Duodenal mucosa (tissue), 2 donors: ENCODE data around the gene RITA1.

Experiments
- H3K27ac ChIP-seq: one replicate; pipeline ENCODE4 v1.7.0; 2013; ENCODE audit warnings: low read depth, low read length
- H3K27me3 ChIP-seq, 2 donors: one replicate each; pipeline ENCODE4 v1.7.0; 2013; ENCODE audit warnings: low read length in 2 of 2, control low read depth in 1 of 2; ENCODE audit not compliant: insufficient read depth in 2 of 2, control insufficient read depth in 1 of 2
- H3K36me3 ChIP-seq, 2 donors: one replicate each; pipeline ENCODE4 v1.7.0; 2013; ENCODE audit warnings: low read length in 2 of 2, control low read depth in 1 of 2; ENCODE audit not compliant: insufficient read depth in 2 of 2, control insufficient read depth in 1 of 2
- H3K4me1 ChIP-seq, 2 donors: one replicate each; pipeline ENCODE4 v1.7.0; 2013; ENCODE audit warnings: low read length in 2 of 2, control low read depth in 1 of 2; ENCODE audit not compliant: insufficient read depth in 2 of 2, control insufficient read depth in 1 of 2
- H3K4me3 ChIP-seq, 2 donors: one replicate each; pipeline ENCODE4 v1.7.0; 2013; ENCODE audit warnings: low read length in 2 of 2, low read depth in 1 of 2
- H3K9ac ChIP-seq, 2 donors: one replicate each; pipeline ENCODE4 v1.7.0; 2013; ENCODE audit warnings: low read length in 2 of 2, low read depth in 1 of 2
- H3K9me3 ChIP-seq, 2 donors: one replicate each; pipeline ENCODE4 v1.7.0; 2013; ENCODE audit warnings: low read length in 2 of 2, control low read depth in 1 of 2; ENCODE audit not compliant: control insufficient read depth in 1 of 2

Gene RITA1

GRCh38 chr12:113189361-113189760 lies 3.8 kb downstream of the RITA1 start:
- Histone ChIP-seq H3K9me3 (no peaks in the 10 kb centered on the region), H3K9ac (no peak overlapping the region), H3K4me3 (no peak overlapping the region), H3K36me3 (peaks cover 0 to 29% of the 10 kb centered on the region in 2 donors), H3K27me3 (no peaks in the 10 kb centered on the region), H3K27ac (no peak overlapping the region), H3K4me1 (peaks cover 13 to 18% of the 10 kb centered on the region in 2 donors)

GRCh38 chr12:113190761-113191160 lies 5.2 kb downstream of the RITA1 start:
- Histone ChIP-seq H3K36me3 (peaks cover 0 to 29% of the 10 kb centered on the region in 2 donors), H3K4me1 (peaks cover 13 to 15% of the 10 kb centered on the region in 2 donors), H3K27me3 (no peaks in the 10 kb centered on the region), H3K27ac (no peak overlapping the region), H3K9me3 (no peaks in the 10 kb centered on the region), H3K4me3 (no peak overlapping the region), H3K9ac (no peak overlapping the region)

- no peak overlapping the region for H3K9ac ChIP-seq
Observed at GRCh38 chr12:113191227-113191626, 5.7 kb downstream of the RITA1 start.

GRCh38 chr12:113194971-113195391 lies 9.5 kb downstream of the RITA1 start:
- peaks cover 0 to 25% of the 10 kb centered on the region in 2 donors for H3K36me3 ChIP-seq
- H3K4me3 ChIP-seq: no peak overlapping the region
- no peaks in the 10 kb centered on the region for H3K4me1 ChIP-seq
- H3K9ac ChIP-seq: no peak overlapping the region
- H3K27ac ChIP-seq: no peak overlapping the region
- no peaks in the 10 kb centered on the region for H3K9me3 ChIP-seq
- H3K27me3 ChIP-seq: no peaks in the 10 kb centered on the region

More at GRCh38 chr12:113191227-113191626, 5.7 kb downstream of the RITA1 start:
- no peaks in the 10 kb centered on the region for H3K27me3 ChIP-seq
- peaks cover 11 to 12% of the 10 kb centered on the region in 2 donors for H3K4me1 ChIP-seq
- peaks cover 0 to 29% of the 10 kb centered on the region in 2 donors for H3K36me3 ChIP-seq
- no peak overlapping the region for H3K4me3 ChIP-seq
- no peak overlapping the region for H3K27ac ChIP-seq
- H3K9me3 ChIP-seq: no peaks in the 10 kb centered on the region

GRCh38 chr12:113195598-113195997 lies 10.1 kb downstream of the RITA1 start:
- H3K9ac ChIP-seq: no peak overlapping the region
- peaks cover 0 to 22% of the 10 kb centered on the region in 2 donors for H3K36me3 ChIP-seq
- H3K27me3 ChIP-seq: no peaks in the 10 kb centered on the region
- no peak overlapping the region for H3K4me3 ChIP-seq
- no peak overlapping the region for H3K27ac ChIP-seq
- H3K9me3 ChIP-seq: no peaks in the 10 kb centered on the region
- no peaks in the 10 kb centered on the region for H3K4me1 ChIP-seq

- no peak overlapping the region for H3K27ac ChIP-seq
- H3K4me3 ChIP-seq: no peak overlapping the region
- H3K9me3 ChIP-seq: no peaks in the 10 kb centered on the region
- H3K4me1 ChIP-seq: no peaks in the 10 kb centered on the region
- H3K27me3 ChIP-seq: no peaks in the 10 kb centered on the region
- H3K9ac ChIP-seq: peak overlapping the region in 1 of 2 donors; percentile 6
- H3K36me3 ChIP-seq: peaks cover 0 to 12% of the 10 kb centered on the region in 2 donors
Observed at GRCh38 chr12:113196582-113196981, 11.1 kb downstream of the RITA1 start.

GRCh38 chr12:113196990-113197389 lies 11.5 kb downstream of the RITA1 start:
- peak overlapping the region in 1 of 2 donors; percentile 6 for H3K9ac ChIP-seq
- no peaks in the 10 kb centered on the region for H3K4me1 ChIP-seq
- H3K4me3 ChIP-seq: no peak overlapping the region

GRCh38 chr12:113197518-113198077 lies 12.1 kb downstream of the RITA1 start:
- Histone ChIP-seq H3K4me1 (no peaks in the 10 kb centered on the region), H3K27me3 (no peaks in the 10 kb centered on the region), H3K9ac (no peak overlapping the region)

More at GRCh38 chr12:113196990-113197389, 11.5 kb downstream of the RITA1 start:
- Histone ChIP-seq H3K9me3 (no peaks in the 10 kb centered on the region), H3K27ac (no peak overlapping the region), H3K36me3 (peaks cover 0 to 8% of the 10 kb centered on the region in 2 donors), H3K27me3 (no peaks in the 10 kb centered on the region)

GRCh38 chr12:113198296-113198695 lies 12.8 kb downstream of the RITA1 start:
- H3K9ac ChIP-seq: no peak overlapping the region

More at GRCh38 chr12:113197518-113198077, 12.1 kb downstream of the RITA1 start:
- Histone ChIP-seq H3K27ac (no peak overlapping the region), H3K9me3 (no peaks in the 10 kb centered on the region), H3K36me3 (peaks cover 0 to 3% of the 10 kb centered on the region in 2 donors), H3K4me3 (no peak overlapping the region)

GRCh38 chr12:113200021-113200797 lies 14.7 kb downstream of the RITA1 start:
- Histone ChIP-seq H3K9me3 (no peaks in the 10 kb centered on the region), H3K4me1 (peaks cover 0 to 6% of the 10 kb centered on the region in 2 donors), H3K27ac (no peak overlapping the region), H3K27me3 (no peaks in the 10 kb centered on the region), H3K4me3 (no peak overlapping the region), H3K36me3 (no peaks in the 10 kb centered on the region), H3K9ac (no peak overlapping the region)

More at GRCh38 chr12:113198296-113198695, 12.8 kb downstream of the RITA1 start:
- Histone ChIP-seq H3K4me3 (no peak overlapping the region), H3K4me1 (no peaks in the 10 kb centered on the region), H3K27me3 (no peaks in the 10 kb centered on the region), H3K36me3 (no peaks in the 10 kb centered on the region), H3K27ac (no peak overlapping the region), H3K9me3 (no peaks in the 10 kb centered on the region)
